ENCODE results near the gene SLC38A1. TPM values are rescaled to one million over a fixed set of nuclear protein-coding genes. Genes with fewer than 3 reads are reported as not detected.

The SLC38A1 gene
- total RNA-seq, 1 donor from 2014 or later: 63.2 TPM

DNA sequence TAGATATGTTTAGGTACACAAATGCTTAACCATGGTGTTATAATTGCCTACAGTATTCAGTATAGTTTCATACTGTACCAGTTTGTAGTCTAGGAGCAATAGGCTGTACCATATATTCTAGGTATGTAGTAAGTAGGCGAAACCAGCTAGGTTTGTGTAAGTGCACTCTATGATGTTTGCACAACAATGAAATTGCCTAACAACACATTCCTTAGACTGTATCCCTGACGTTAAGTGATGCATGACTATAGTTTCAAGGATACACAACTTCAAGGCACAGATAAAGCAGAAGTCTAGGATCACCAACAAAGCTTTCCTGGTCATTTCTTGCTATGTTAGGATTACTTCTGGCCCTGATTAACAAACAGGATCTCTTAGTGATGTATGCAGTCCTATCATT lies 135.1 kb downstream of the SLC38A1 start:
- H3K9ac ChIP-seq (ENCODE audit: low read depth in 1 of 3, low read length in 3 of 3): no peak overlapping the region
- no peaks in the 10 kb centered on the region for H3K9me3 ChIP-seq (ENCODE audit: control insufficient read depth in 3 of 3, low read length in 3 of 3)
- H3K27me3 ChIP-seq (ENCODE audit: control insufficient read depth in 3 of 3, insufficient read depth in 3 of 3, low read length in 3 of 3): no peaks in the 10 kb centered on the region
- H3K4me3 ChIP-seq (ENCODE audit: low read length in 3 of 3): no peak overlapping the region
- no peaks in the 10 kb centered on the region for H3K36me3 ChIP-seq (ENCODE audit: control insufficient read depth in 3 of 3, insufficient read depth in 3 of 3, low read length in 3 of 3)
- no peaks in the 10 kb centered on the region for H3K4me1 ChIP-seq (ENCODE audit: control insufficient read depth in 3 of 3, insufficient read depth in 3 of 3, low read length in 3 of 3)
- no peak overlapping the region for H3K27ac ChIP-seq (ENCODE audit: low read depth, low read length)

Other genes starting within 250 kb of the SLC38A1 start
- 144 TPM for gene SLC38A2, start 103.7 kb upstream of the SLC38A1 start, total RNA-seq